Myocyte (in vitro differentiated cells): ENCODE measurements around the gene CCN5. TPM values are rescaled to one million over a fixed set of nuclear protein-coding genes. Genes with fewer than 3 reads are reported as not detected.

Experiments used
- total RNA-seq: library from RNA; depleted of rRNA; stranded (reverse); fragments of >200 nt; gene quantifications from 2 replicates; pipeline ENCODE4 v1.2.3, GENCODE V29; 2014

The CCN5 gene
- total RNA-seq, 1 donor from 2014 or later = 0.19 TPM

Other genes with a start within 250 kb of the CCN5 start
- 4.8 and 7.2 TPM in 2 replicates for gene TTPAL, start 239.5 kb upstream of the CCN5 start, total RNA-seq
- gene SERINC3, start 193.3 kb upstream of the CCN5 start, total RNA-seq = 82.7 and 96.2 TPM in 2 replicates
- gene PKIG, start 132.8 kb upstream of the CCN5 start, total RNA-seq = 46.8 and 51.9 TPM in 2 replicates
- 1.4 and 3.8 TPM in 2 replicates for gene ADA, start 63.7 kb upstream of the CCN5 start, total RNA-seq
- not detected in 2 replicates for gene KCNK15, start 30.5 kb downstream of the CCN5 start, total RNA-seq
- gene RIMS4, start 95.2 kb downstream of the CCN5 start, total RNA-seq = not detected in 2 replicates
- 53.6 TPM in 2 replicates for gene YWHAB, start 170.3 kb downstream of the CCN5 start, total RNA-seq
- 3.3 and 5.7 TPM in 2 replicates for gene PABPC1L, start 194.7 kb downstream of the CCN5 start, total RNA-seq
- 35.4 and 35.7 TPM in 2 replicates for gene TOMM34, start 245.0 kb downstream of the CCN5 start, total RNA-seq